SK-N-DZ (cell line): ENCODE measurements around the gene MICAL2.

Experiments used
- DNase-seq: peaks from one replicate; pipeline ENCODE4 v3.0.0-alpha.2; 2015; ENCODE audit warnings: low spot score

Gene MICAL2

GRCh38 chr11:12223771-12224536 lies 113.6 kb downstream of the MICAL2 start:
- no peak for DNase-seq

- DNase-seq: no peak
Measured at GRCh38 chr11:12224537-12224893, 114.1 kb downstream of the MICAL2 start.

- DNase-seq: no peak
Measured at GRCh38 chr11:12225046-12225739, 114.8 kb downstream of the MICAL2 start.

GRCh38 chr11:12226093-12226492 lies 115.7 kb downstream of the MICAL2 start:
- DNase-seq: no peak

- DNase-seq: no peak
Measured at GRCh38 chr11:12229450-12230229, 119.2 kb downstream of the MICAL2 start.

- DNase-seq: no peak
Measured at GRCh38 chr11:12232160-12232559, 121.8 kb downstream of the MICAL2 start.

GRCh38 chr11:12232817-12233601 lies 122.6 kb downstream of the MICAL2 start:
- DNase-seq: no peak

- no peak for DNase-seq
Measured at GRCh38 chr11:12233602-12233925, 123.2 kb downstream of the MICAL2 start.

- DNase-seq: no peak
Measured at GRCh38 chr11:12234221-12234620, 123.8 kb downstream of the MICAL2 start.

- no peak for DNase-seq
Measured at GRCh38 chr11:12235080-12235479, 124.7 kb downstream of the MICAL2 start.

GRCh38 chr11:12235553-12235946 lies 125.2 kb downstream of the MICAL2 start:
- DNase-seq: no peak

GRCh38 chr11:12235947-12236743 lies 125.8 kb downstream of the MICAL2 start:
- DNase-seq: peak; percentile 64

- DNase-seq: no peak
Measured at GRCh38 chr11:12236744-12237101, 126.3 kb downstream of the MICAL2 start.

- no peak for DNase-seq
Measured at GRCh38 chr11:12237381-12237784, 127.0 kb downstream of the MICAL2 start.

- no peak for DNase-seq
Measured at GRCh38 chr11:12238420-12238819, 128.0 kb downstream of the MICAL2 start.

GRCh38 chr11:12239396-12239795 lies 129.0 kb downstream of the MICAL2 start:
- no peak for DNase-seq

GRCh38 chr11:12239804-12240371 lies 129.5 kb downstream of the MICAL2 start:
- DNase-seq: no peak

- DNase-seq: no peak
Measured at GRCh38 chr11:12240677-12241076, 130.3 kb downstream of the MICAL2 start.

GRCh38 chr11:12241401-12241800 lies 131.0 kb downstream of the MICAL2 start:
- DNase-seq: no peak

GRCh38 chr11:12241971-12242672 lies 131.7 kb downstream of the MICAL2 start:
- no peak for DNase-seq
